ENCODE measurements around the gene WNT2B.
A peak's percentile ranks its signal among the peaks of the same experiment; 100 is the strongest.
"Not testable (repeated sequence)": the region's sequence is repeated elsewhere in the genome, so short reads cannot be mapped to it uniquely, and the experiment has no call there.

Gene WNT2B

GRCh38 chr1:112508278-112509004 lies at the start of gene WNT2B:
TSS of gene WNT2B (plus strand) at chr1:112508965. CDS start at chr1:112509263, 298 bp downstream.
- DNase-seq: peak; percentile 41 to 47

- no peak for DNase-seq
These were observed 48.1 kb upstream of the WNT2B start for GRCh38 chr1:112460615-112461014.

GRCh38 chr1:112461200-112461871 lies 47.4 kb upstream of the WNT2B start:
- DNase-seq: no peak

GRCh38 chr1:112462953-112463279 lies 45.8 kb upstream of the WNT2B start:
- DNase-seq: no peak

GRCh38 chr1:112464501-112464900 lies 44.3 kb upstream of the WNT2B start:
- DNase-seq: no peak

- DNase-seq: no peak
These were observed 43.6 kb upstream of the WNT2B start for GRCh38 chr1:112465122-112465521.

GRCh38 chr1:112466078-112466660 lies 42.6 kb upstream of the WNT2B start:
- DNase-seq: peak; percentile 87 to 92

GRCh38 chr1:112470324-112470723 lies 38.4 kb upstream of the WNT2B start:
- DNase-seq: not testable (repeated sequence)

- DNase-seq: peak in 1 of 2 donors; percentile 24
These were observed 37.8 kb upstream of the WNT2B start for GRCh38 chr1:112470966-112471365.

GRCh38 chr1:112472142-112472541 lies 36.6 kb upstream of the WNT2B start:
- DNase-seq: no peak

- DNase-seq: no peak
These were observed 31.2 kb upstream of the WNT2B start for GRCh38 chr1:112477550-112477949.

GRCh38 chr1:112478314-112478713 lies 30.5 kb upstream of the WNT2B start:
- no peak for DNase-seq

GRCh38 chr1:112486063-112486462 lies 22.7 kb upstream of the WNT2B start:
- DNase-seq: not testable (repeated sequence)

GRCh38 chr1:112487686-112488085 lies 21.1 kb upstream of the WNT2B start:
- DNase-seq: not testable (repeated sequence)

GRCh38 chr1:112488141-112488540 lies 20.6 kb upstream of the WNT2B start:
- no peak for DNase-seq

- no peak for DNase-seq
These were observed 16.7 kb upstream of the WNT2B start for GRCh38 chr1:112492076-112492475.

- no peak for DNase-seq
These were observed 15.4 kb upstream of the WNT2B start for GRCh38 chr1:112493351-112493750.

- DNase-seq: no peak
These were observed 12.5 kb upstream of the WNT2B start for GRCh38 chr1:112496290-112496689.

- DNase-seq: peak; percentile 52 to 58
These were observed 6.7 kb upstream of the WNT2B start for GRCh38 chr1:112501810-112502641.

GRCh38 chr1:112502826-112503225 lies 5.9 kb upstream of the WNT2B start:
- no peak for DNase-seq

GRCh38 chr1:112504001-112504660 lies 4.6 kb upstream of the WNT2B start:
- DNase-seq: no peak

- no peak for DNase-seq
These were observed 3.9 kb upstream of the WNT2B start for GRCh38 chr1:112504661-112505399.
